Colonic mucosa (tissue), 4 donors: Measurements from ENCODE around the gene HMGCS2. TPM values are rescaled to one million over a fixed set of nuclear protein-coding genes. Genes with fewer than 3 reads are reported as not detected.
A peak's percentile ranks its signal among the peaks of the same experiment; 100 is the strongest.
"Not testable (repeated sequence)": the region's sequence is repeated elsewhere in the genome, so short reads cannot be mapped to it uniquely, and the experiment has no call there.

Source experiments
- DNase-seq: peaks from one replicate; pipeline ENCODE4 v3.0.0-alpha.2; 2020
- H3K27ac ChIP-seq: fragments of 200-600 bp; one replicate; pipeline ENCODE4 v1.8.0; 2021
- H3K27me3 ChIP-seq: fragments of 200-600 bp; one replicate; pipeline ENCODE4 v1.8.0; 2021
- H3K36me3 ChIP-seq: fragments of 200-600 bp; one replicate; pipeline ENCODE4 v1.8.0; 2021
- H3K4me1 ChIP-seq: fragments of 200-600 bp; one replicate; pipeline ENCODE4 v1.8.0; 2021; ENCODE audit warnings: mild to moderate bottlenecking
- H3K4me3 ChIP-seq: fragments of 200-600 bp; one replicate; pipeline ENCODE4 v1.8.0; 2021
- H3K9ac ChIP-seq, 2 donors: one replicate each; pipeline ENCODE4 v1.7.0; 2013; ENCODE audit warnings: control low read depth in 2 of 2, low read depth in 2 of 2, low read length in 2 of 2
- H3K9me3 ChIP-seq: fragments of 200-600 bp; one replicate; pipeline ENCODE4 v1.8.0; 2021
- intact Hi-C: fragments of 100-400 bp; cut with DNase I; formaldehyde crosslinking; loops from one replicate; pipeline ENCODE4 v1.14.1; 2022
- total RNA-seq, 2 donors: library from RNA; stranded (reverse); fragmentation: NEBNext Ultra II Directional in 1 of 2; extraction: Animal tissue kit (Norgen Biotek cat#: 25700) in 1 of 2; gene quantifications; one replicate each; pipeline ENCODE4 v1.2.1, GENCODE V29; 2021
- TF ChIP-seq, protein P1 (sequence below): fragments of 200-600 bp; IDR thresholded peaks from one replicate; pipeline ENCODE4 v1.8.0; 2022; ENCODE audit warnings: antibody characterized with exemption, mild to moderate bottlenecking
- donor health status: healthy.
- donor health status: DM: no; HTN: no; CAD: no.
- donor health status: DM: no; HTN: no; CAD: no.

The HMGCS2 gene
- total RNA-seq, 2 donors from 2014 or later, result 271 to 374 TPM

DNA sequence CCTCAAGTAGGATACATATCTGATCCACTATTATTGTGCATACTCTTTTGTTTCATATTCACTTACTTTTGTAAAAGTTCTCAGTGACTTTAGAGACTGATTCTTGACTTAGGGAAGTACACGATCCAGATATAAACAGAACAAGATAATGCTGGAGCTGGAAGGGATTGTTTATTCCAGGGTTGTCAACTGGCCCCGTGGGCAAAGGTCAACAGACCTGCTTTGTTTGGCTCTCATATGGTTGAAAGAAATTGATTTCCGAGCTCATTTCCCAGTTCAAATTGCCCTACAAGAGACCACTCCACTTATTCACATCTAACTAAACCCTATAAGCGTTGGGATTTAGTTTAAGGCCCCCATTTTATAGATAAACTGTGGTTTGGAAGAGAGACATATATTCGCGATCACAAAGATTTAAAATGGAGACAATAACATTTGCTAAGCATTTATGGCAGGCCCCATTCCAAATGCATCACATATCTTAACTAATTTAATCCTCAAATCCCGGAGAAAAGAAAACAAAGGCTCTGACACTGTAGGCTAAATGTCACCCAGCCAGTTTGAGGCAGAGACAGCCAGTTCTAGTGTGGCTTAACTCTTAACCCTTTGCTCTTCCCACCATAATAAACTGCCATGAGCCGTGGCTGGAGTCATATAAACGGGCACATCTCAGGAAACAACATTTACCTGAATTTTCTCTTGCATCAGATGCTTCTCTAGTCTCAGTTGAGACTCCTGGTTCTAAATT is 21.9 kb upstream of the HMGCS2 start:
- peak overlapping the region in 1 of 2 donors; percentile 73 for H3K9ac ChIP-seq
- H3K27me3 ChIP-seq, result no peaks in the 10 kb centered on the region
- peaks cover 16% of the 10 kb centered on the region for H3K4me1 ChIP-seq
- H3K4me3 ChIP-seq, result no peak overlapping the region
- no peaks in the 10 kb centered on the region for H3K36me3 ChIP-seq
- H3K27ac ChIP-seq, result peak overlapping the region; percentile 68
- TF ChIP-seq, protein P1, sequence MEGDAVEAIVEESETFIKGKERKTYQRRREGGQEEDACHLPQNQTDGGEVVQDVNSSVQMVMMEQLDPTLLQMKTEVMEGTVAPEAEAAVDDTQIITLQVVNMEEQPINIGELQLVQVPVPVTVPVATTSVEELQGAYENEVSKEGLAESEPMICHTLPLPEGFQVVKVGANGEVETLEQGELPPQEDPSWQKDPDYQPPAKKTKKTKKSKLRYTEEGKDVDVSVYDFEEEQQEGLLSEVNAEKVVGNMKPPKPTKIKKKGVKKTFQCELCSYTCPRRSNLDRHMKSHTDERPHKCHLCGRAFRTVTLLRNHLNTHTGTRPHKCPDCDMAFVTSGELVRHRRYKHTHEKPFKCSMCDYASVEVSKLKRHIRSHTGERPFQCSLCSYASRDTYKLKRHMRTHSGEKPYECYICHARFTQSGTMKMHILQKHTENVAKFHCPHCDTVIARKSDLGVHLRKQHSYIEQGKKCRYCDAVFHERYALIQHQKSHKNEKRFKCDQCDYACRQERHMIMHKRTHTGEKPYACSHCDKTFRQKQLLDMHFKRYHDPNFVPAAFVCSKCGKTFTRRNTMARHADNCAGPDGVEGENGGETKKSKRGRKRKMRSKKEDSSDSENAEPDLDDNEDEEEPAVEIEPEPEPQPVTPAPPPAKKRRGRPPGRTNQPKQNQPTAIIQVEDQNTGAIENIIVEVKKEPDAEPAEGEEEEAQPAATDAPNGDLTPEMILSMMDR, result no peak
- no peaks in the 10 kb centered on the region for H3K9me3 ChIP-seq
- peak; percentile 68 for DNase-seq
- intact Hi-C loops, result no loop called here

DNA sequence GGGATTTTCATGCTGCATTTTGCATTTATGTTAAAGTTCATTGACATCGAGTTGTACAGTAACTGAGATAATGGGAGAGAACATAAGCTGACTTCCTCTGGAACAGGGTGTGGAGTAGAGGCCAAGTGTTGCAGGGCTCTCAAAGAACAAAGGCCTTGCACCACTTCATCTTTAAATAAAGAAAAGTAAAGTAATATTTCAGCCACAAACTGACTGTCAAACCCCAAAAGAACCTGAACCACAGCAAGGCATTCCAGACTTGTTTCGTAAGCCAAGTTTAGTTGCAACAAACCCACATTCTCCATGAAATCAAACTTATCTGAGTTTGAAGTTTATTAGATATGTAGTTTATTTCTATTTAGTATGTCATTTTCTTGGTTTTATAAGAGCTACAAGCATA is 19.1 kb upstream of the HMGCS2 start:
- Histone ChIP-seq H3K4me3 (no peak overlapping the region), H3K36me3 (no peaks in the 10 kb centered on the region), H3K9me3 (no peaks in the 10 kb centered on the region), H3K27ac (peak overlapping the region; percentile 44), H3K9ac (peak overlapping the region in 1 of 2 donors; percentile 52), H3K27me3 (no peaks in the 10 kb centered on the region), H3K4me1 (peaks cover 19% of the 10 kb centered on the region)
- intact Hi-C loops, result no loop called here
- no peak for DNase-seq
- TF ChIP-seq, protein P1, result no peak

DNA sequence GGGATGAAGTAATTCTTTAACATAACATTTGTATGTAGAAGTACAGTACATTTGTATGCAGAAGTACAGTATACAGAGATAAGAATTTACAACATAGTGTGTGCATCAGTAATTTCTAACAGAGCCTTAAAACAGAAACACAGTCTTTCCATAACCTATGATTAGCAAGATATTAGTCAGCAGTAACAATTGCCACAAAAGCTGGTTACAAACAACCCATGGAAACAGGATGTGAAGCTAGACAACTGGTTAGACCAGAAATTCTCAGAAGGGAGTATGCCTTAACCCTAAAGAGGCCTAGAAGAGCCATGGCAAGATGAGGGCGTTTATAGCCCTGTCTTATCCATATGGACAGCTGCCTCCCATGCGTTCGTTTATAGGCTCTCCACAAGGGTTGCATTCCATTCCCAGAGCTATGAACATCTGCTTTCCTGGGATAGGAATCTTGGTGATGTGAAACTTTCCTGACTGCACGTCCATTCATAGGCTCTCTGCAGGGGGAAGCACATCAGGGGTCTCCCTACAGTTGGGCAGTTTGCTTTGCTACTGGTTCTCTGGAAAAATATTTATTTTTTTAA is 17.9 kb upstream of the HMGCS2 start:
- H3K9me3 ChIP-seq, H3K9ac ChIP-seq, H3K4me3 ChIP-seq, intact Hi-C loops, H3K36me3 ChIP-seq, H3K27me3 ChIP-seq, DNase-seq: not testable (repeated sequence)
- Histone ChIP-seq H3K4me1 (peaks cover 24% of the 10 kb centered on the region), H3K27ac (peak overlapping the region; percentile 44)

DNA sequence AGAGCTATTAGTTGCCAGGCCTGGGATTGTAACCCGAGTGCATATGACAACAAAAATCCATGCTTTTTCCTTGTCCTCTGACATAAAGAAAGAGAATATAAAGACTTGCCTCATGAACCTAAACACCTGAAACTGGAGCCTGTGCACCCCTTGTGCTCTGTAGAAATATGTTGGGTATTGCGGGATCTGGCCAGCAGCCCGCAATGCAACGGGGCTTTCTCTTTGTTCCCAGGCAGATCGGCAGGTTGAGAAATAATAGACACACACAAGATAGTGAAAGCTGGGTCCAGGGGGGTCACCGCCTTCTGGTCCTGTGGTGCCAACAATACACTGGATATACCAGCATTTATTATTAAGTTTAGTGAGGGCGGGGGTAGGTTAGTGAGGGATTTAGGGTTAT is 17.3 kb upstream of the HMGCS2 start:
- H3K4me1 ChIP-seq, result peaks cover 22% of the 10 kb centered on the region
- H3K4me3 ChIP-seq, H3K9ac ChIP-seq, H3K9me3 ChIP-seq, H3K36me3 ChIP-seq, intact Hi-C loops, H3K27me3 ChIP-seq, DNase-seq, H3K27ac ChIP-seq: not testable (repeated sequence)

DNA sequence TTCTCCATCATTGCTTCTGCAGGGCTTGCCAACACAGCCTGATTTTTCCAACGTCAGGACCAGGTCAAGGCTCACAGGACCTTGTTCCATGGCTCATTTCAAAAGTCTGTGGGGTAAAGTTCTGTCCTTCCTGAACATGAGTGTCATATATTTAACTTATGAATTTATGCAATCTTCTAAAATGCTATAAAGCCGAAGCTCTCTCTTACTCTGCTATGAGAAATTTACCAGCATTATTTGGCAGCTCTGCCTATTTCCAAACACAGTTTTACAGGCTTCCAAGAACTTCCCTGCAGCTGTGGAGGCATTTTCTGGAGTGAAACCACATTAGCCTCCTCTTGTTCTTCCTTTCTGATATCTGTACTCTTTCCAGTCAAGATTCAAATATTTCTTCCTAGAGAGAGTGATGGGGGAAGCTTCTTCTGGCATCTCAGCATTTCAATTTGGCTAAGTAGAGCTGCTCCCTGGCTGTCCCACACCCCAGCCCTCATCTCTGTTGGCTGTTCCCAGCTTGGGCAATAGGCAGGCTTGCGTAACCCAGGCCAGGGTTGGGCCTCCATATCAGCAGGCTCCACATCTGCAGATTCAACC is 15.6 kb upstream of the HMGCS2 start:
- TF ChIP-seq, protein P1, result no peak
- peak overlapping the region; percentile 13 for H3K27ac ChIP-seq
- H3K9me3 ChIP-seq, result no peaks in the 10 kb centered on the region
- no peak overlapping the region for H3K4me3 ChIP-seq
- H3K4me1 ChIP-seq, result peaks cover 14% of the 10 kb centered on the region
- intact Hi-C loops, result no loop called here
- DNase-seq, result peak; percentile 78
- no peaks in the 10 kb centered on the region for H3K27me3 ChIP-seq
- no peaks in the 10 kb centered on the region for H3K36me3 ChIP-seq
- H3K9ac ChIP-seq, result no peak overlapping the region

DNA sequence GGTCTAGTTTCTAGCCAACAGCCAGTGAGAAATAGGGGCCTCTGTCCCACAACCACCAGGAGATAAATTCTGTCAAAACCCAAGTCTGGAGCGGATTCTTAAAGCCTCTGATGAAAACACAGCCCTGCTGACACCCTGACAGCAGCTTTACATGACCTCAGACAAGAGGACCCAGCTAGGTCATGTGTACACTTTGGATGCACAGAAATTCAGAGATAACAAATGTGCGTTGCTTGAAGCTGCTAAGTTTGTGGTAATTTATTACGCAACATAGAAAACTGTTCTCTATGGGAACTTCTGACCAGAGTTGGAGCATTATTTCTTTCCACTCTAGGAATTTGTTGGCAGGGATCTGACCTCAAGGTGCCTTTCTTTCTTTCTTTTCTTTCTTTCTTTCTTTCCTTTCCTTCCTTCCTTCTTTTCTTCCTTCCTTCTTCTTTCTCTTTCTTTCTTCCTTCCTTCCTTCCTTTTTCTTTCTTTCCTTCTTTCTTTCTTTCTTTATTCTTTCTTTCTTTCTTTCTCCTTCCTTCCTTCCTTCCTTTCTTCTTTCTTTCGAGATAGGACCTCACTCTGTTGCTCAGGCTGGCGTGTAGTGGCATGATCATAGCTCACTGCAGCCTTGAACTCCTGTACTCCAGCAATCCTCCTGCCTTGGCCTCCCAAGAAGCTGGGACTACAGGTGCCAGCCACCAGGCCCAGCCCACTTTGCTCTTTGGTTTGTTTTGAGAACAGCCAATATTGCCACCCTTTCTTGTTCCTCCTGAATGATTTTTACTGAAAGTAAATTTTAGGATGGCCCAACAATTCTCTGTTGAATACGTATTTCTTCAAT is 14.9 kb upstream of the HMGCS2 start:
- no peak for DNase-seq
- Histone ChIP-seq H3K9me3 (no peaks in the 10 kb centered on the region), H3K4me3 (no peak overlapping the region), H3K4me1 (peaks cover 14% of the 10 kb centered on the region), H3K9ac (no peak overlapping the region), H3K27me3 (no peaks in the 10 kb centered on the region), H3K27ac (peak overlapping the region; percentile 20), H3K36me3 (no peaks in the 10 kb centered on the region)
- intact Hi-C loops, result no loop called here
- TF ChIP-seq, protein P1, result no peak
